WERI-Rb-1 (cell line): ENCODE data around the gene EEFSEC.

ENCODE experiments used
- DNase-seq: peaks from one replicate; pipeline ENCODE4 v3.0.0-alpha.2; 2020
- H3K27ac ChIP-seq: fragments of 250-450 bp; sonication (Bioruptor Pico); 2 replicates; pipeline ENCODE4 v1.5.1; 2020; ENCODE audit warnings: mild to moderate bottlenecking, moderate library complexity
- H3K27me3 ChIP-seq: fragments of 250-450 bp; sonication (Bioruptor Pico); 2 replicates; pipeline ENCODE4 v1.5.1; 2021; ENCODE audit warnings: mild to moderate bottlenecking, low read depth, moderate library complexity; ENCODE audit not compliant: insufficient read depth, severe bottlenecking
- H3K36me3 ChIP-seq: fragments of 250-450 bp; sonication (Bioruptor Pico); 2 replicates; pipeline ENCODE4 v1.5.1; 2020; ENCODE audit warnings: mild to moderate bottlenecking, moderate library complexity
- H3K4me3 ChIP-seq: 2 replicates; pipeline ENCODE4 v1.5.1; 2011; ENCODE audit warnings: low read depth, mild to moderate bottlenecking, control low read depth, low read length
- H3K9me3 ChIP-seq: fragments of 250-450 bp; sonication (Bioruptor Pico); 2 replicates; pipeline ENCODE4 v1.5.1; 2021; ENCODE audit warnings: mild to moderate bottlenecking, moderate library complexity; ENCODE audit not compliant: severe bottlenecking
- TF ChIP-seq, protein P1 (sequence below): IDR thresholded peaks from 2 replicates; pipeline ENCODE4 v1.5.1; 2011; ENCODE audit warnings: low read depth, mild to moderate bottlenecking, control low read depth, inconsistent platforms, low read length

Gene EEFSEC

DNA sequence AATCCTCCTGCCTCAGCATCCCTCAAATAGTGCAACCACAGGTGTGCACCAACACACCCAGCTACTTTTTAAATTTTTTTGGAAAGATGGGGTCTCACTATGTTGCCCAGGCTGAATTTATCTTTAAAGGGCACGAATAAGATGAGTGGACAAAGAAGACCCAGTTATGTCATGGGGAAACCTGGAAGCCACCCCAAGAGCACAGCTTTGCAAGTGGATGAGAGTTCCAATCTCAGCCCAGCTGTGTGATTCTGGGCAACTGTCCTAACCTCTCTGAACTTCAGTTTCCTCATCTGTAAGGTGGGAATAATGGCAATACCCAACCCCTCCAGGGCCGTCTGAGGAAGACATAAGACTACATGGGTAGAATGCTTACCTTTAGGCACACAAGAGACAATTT is 281.2 kb downstream of the EEFSEC start:
- DNase-seq: no peak
- H3K27me3 ChIP-seq: peaks cover 31% of the 10 kb centered on the region
- TF ChIP-seq, protein P1, sequence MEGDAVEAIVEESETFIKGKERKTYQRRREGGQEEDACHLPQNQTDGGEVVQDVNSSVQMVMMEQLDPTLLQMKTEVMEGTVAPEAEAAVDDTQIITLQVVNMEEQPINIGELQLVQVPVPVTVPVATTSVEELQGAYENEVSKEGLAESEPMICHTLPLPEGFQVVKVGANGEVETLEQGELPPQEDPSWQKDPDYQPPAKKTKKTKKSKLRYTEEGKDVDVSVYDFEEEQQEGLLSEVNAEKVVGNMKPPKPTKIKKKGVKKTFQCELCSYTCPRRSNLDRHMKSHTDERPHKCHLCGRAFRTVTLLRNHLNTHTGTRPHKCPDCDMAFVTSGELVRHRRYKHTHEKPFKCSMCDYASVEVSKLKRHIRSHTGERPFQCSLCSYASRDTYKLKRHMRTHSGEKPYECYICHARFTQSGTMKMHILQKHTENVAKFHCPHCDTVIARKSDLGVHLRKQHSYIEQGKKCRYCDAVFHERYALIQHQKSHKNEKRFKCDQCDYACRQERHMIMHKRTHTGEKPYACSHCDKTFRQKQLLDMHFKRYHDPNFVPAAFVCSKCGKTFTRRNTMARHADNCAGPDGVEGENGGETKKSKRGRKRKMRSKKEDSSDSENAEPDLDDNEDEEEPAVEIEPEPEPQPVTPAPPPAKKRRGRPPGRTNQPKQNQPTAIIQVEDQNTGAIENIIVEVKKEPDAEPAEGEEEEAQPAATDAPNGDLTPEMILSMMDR: no peak
- no peak overlapping the region for H3K4me3 ChIP-seq
- no peaks in the 10 kb centered on the region for H3K9me3 ChIP-seq
- H3K27ac ChIP-seq: no peak overlapping the region
- H3K36me3 ChIP-seq: no peaks in the 10 kb centered on the region

DNA sequence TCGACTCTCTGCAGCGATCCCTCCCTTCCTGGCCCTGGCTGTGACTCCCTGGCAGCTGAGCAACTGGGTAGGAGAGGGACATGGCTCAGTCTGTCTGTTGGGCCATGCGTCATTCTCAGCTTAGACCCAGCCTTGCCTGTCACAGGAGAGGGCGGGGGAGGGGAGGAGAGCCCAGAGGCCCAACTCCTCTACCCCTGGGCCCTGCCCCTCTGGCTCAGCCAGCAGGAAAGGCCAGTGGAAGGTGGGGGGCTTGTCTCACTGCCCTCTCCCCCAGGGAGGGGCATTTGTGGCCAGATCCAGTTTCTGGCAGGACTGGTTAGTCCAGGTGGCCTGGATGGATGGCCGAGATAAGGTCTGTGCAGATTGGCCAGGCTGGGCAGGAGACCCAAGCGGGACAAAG is 281.8 kb downstream of the EEFSEC start:
- Histone ChIP-seq H3K36me3 (no peaks in the 10 kb centered on the region), H3K27me3 (peaks cover 34% of the 10 kb centered on the region), H3K4me3 (no peak overlapping the region), H3K27ac (no peak overlapping the region), H3K9me3 (no peaks in the 10 kb centered on the region)
- DNase-seq: peak; percentile 37
- TF ChIP-seq, protein P1: no peak

DNA sequence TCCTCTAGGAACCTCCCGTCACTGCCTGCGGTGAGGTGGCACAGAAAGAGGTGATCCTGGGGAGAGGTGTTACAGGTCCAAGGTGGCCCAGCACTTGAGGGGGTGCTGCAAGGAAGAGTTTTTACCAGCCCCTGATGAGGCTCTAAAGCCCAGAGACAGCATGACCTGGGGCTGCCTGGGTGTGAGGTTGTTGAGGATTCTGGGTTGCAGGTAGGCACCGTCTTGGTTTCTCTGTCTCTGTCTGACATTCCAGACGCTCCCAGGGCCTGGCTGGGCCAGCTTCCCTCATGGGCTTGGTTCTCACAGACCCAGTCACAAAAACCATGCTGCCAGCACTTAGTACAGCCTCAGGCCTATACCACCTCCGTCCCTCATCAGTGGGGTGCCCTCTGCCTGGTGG is 282.3 kb downstream of the EEFSEC start:
- no peak for DNase-seq
- H3K36me3 ChIP-seq: no peaks in the 10 kb centered on the region
- no peaks in the 10 kb centered on the region for H3K9me3 ChIP-seq
- H3K27ac ChIP-seq: no peak overlapping the region
- H3K4me3 ChIP-seq: no peak overlapping the region
- TF ChIP-seq, protein P1: no peak
- peaks cover 36% of the 10 kb centered on the region for H3K27me3 ChIP-seq

DNA sequence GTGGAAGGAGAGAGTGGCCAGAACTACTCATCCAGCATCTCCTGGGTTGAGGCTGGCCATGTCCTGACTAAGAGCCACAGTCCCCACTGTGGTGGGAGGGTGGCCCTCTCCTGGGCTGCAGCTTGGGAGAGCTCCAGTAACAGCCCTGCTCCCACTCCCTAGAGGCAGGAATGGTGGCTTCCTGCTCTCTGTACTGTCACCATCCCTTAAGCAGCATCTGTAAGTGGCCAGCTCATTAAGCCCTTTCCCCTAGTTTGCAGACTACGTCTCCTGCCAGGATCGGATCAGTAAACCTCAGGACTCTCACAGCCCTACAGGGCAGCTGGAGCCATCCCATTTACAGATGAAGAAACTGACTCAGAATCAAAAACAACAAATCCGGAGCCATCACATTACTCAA is 282.9 kb downstream of the EEFSEC start:
- Histone ChIP-seq H3K4me3 (no peak overlapping the region), H3K27ac (no peak overlapping the region), H3K27me3 (peaks cover 36% of the 10 kb centered on the region), H3K9me3 (no peaks in the 10 kb centered on the region), H3K36me3 (no peaks in the 10 kb centered on the region)
- TF ChIP-seq, protein P1: no peak
- DNase-seq: no peak

DNA sequence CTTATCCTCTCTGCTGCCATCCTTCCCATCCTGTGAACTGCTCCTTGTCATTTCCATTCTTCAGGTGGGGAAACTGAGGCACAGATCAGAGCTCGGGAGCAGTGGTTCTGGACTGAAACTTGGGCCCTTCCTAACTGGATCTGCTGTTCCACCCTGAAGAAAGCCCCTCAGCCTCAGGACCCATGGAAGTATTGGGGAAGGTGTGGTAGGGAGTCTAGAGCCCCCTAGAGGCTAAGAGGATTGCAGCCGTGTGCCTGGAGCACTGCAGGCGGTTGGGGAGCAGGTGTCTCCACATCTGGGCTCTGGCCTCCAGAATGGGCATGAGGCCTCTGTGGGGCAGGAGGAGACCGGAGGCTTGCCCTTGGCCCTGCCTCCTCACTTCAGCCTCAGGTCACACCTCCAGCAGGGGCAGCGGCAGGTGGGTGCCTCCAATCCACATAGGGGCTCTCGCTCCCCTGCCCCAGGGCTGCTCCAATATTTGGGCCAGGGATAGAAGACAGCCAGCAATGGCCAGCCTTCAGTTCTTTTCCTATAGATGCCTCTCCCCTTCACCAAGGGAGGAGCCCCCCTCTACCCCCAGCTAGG is 285.3 kb downstream of the EEFSEC start:
- no peaks in the 10 kb centered on the region for H3K36me3 ChIP-seq
- H3K27me3 ChIP-seq: peaks cover 20% of the 10 kb centered on the region
- TF ChIP-seq, protein P1: peak; percentile 86
- H3K9me3 ChIP-seq: no peaks in the 10 kb centered on the region
- H3K4me3 ChIP-seq: no peak overlapping the region
- DNase-seq: no peak
- H3K27ac ChIP-seq: no peak overlapping the region

DNA sequence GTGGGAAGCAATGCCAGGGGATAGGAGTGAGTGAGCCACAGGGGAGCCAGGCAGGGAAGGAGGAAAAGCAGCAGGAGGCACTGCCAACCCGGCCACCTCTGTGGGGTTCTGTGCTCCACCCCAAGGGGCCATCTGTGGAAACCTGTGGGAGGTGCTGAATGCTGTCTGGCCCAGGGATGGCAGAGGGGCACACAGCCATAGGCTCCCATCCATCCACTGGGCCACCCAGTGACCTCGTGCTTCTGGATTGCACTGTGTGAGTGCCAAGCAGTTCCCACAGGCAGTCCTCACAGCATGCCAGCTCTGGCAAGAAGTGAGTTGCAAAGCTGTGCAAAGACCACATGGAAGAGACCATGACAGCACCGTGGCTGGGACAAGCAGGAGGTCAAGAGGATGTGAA is 285.9 kb downstream of the EEFSEC start:
- H3K27me3 ChIP-seq: peaks cover 16% of the 10 kb centered on the region
- no peaks in the 10 kb centered on the region for H3K36me3 ChIP-seq
- no peaks in the 10 kb centered on the region for H3K9me3 ChIP-seq
- no peak overlapping the region for H3K27ac ChIP-seq
- no peak overlapping the region for H3K4me3 ChIP-seq
- TF ChIP-seq, protein P1: no peak
- no peak for DNase-seq
